GM23248 (cell line): ENCODE results near the gene LGALS12. TPM values are rescaled to one million over a fixed set of nuclear protein-coding genes. Genes with fewer than 3 reads are reported as not detected.

Experiments used
- DNase-seq: peaks from one replicate; pipeline ENCODE4 v3.0.0-alpha.2; 2015
- H2AFZ ChIP-seq: fragments of 200-600 bp; sonication (generic); 2 replicates; pipeline ENCODE4 v1.6.1; 2016; ENCODE audit warnings: antibody characterized with exemption
- H3F3A ChIP-seq: fragments of 200-600 bp; sonication (generic); 2 replicates; pipeline ENCODE4 v1.6.1; 2016; ENCODE audit warnings: mild to moderate bottlenecking, antibody characterized with exemption, mixed run types; ENCODE audit not compliant: insufficient read depth
- H3K27ac ChIP-seq: fragments of 200-600 bp; sonication (generic); 2 replicates; pipeline ENCODE4 v1.5.1; 2016; ENCODE audit warnings: mild to moderate bottlenecking
- H3K27me3 ChIP-seq: fragments of 200-600 bp; sonication (generic); replicated peaks from 2 replicates; pipeline ENCODE4 v1.6.1; 2016; ENCODE audit warnings: mild to moderate bottlenecking; ENCODE audit not compliant: insufficient read depth
- H3K36me3 ChIP-seq: fragments of 200-600 bp; sonication (generic); 2 replicates; pipeline ENCODE4 v1.6.1; 2016; ENCODE audit warnings: low read depth, mild to moderate bottlenecking
- H3K4me1 ChIP-seq: fragments of 200-600 bp; sonication (generic); 2 replicates; pipeline ENCODE4 v1.6.1; 2016; ENCODE audit warnings: mild to moderate bottlenecking; ENCODE audit not compliant: insufficient read depth
- H3K4me2 ChIP-seq: fragments of 200-600 bp; sonication (generic); one replicate; pipeline ENCODE4 v1.6.1; 2016; ENCODE audit warnings: mild to moderate bottlenecking; ENCODE audit not compliant: unreplicated experiment
- H3K4me3 ChIP-seq: fragments of 200-600 bp; sonication (generic); 2 replicates; pipeline ENCODE4 v1.5.1; 2016; ENCODE audit warnings: mild to moderate bottlenecking
- H3K79me2 ChIP-seq: fragments of 200-600 bp; sonication (generic); 2 replicates; pipeline ENCODE4 v1.6.1; 2016; ENCODE audit warnings: mild to moderate bottlenecking; ENCODE audit not compliant: insufficient read depth
- H3K9ac ChIP-seq: fragments of 200-600 bp; sonication (generic); 2 replicates; pipeline ENCODE4 v1.6.1; 2016; ENCODE audit warnings: mild to moderate bottlenecking
- H3K9me2 ChIP-seq: fragments of 200-600 bp; sonication (generic); 2 replicates; pipeline ENCODE4 v1.6.1; 2016; ENCODE audit warnings: mixed run types, mild to moderate bottlenecking, moderate library complexity; ENCODE audit not compliant: insufficient read depth
- H3K9me3 ChIP-seq: fragments of 200-600 bp; sonication (generic); one replicate; pipeline ENCODE4 v1.6.1; 2017; ENCODE audit warnings: low read depth
- H4K20me1 ChIP-seq: fragments of 200-600 bp; sonication (generic); 2 replicates; pipeline ENCODE4 v1.6.0; 2016; ENCODE audit not compliant: insufficient read depth
- EZH2 ChIP-seq: fragments of 200-600 bp; sonication (generic); IDR thresholded peaks from 2 replicates; pipeline ENCODE4 v1.6.1; 2018; ENCODE audit warnings: antibody characterized with exemption, mild to moderate bottlenecking; ENCODE audit not compliant: insufficient read depth, poor library complexity, severe bottlenecking
- EZH2phosphoT487 ChIP-seq: fragments of 200-600 bp; sonication (generic); IDR thresholded peaks from 2 replicates; pipeline ENCODE4 v1.6.1; 2018; ENCODE audit warnings: antibody characterized with exemption, moderate library complexity, mild to moderate bottlenecking, low read depth; ENCODE audit not compliant: insufficient read depth
- WGBS, 2 experiments: methylation state at CpG; one replicate each; pipeline ENCODE4 v1.1.6; 2015 to 2017; ENCODE audit warnings: low lambda C conversion rate in 2 of 2, low coverage in 1 of 2; ENCODE audit errors: missing lambda C conversion rate in 2 of 2; 5-methylcytosine and 5-hydroxymethylcytosine counted together
- in situ Hi-C: fragments of 300-500 bp; cut with MboI; formaldehyde crosslinking; loops from 2 replicates; pipeline ENCODE4 v1.15.0; 2020
- polyA plus RNA-seq: library from polyadenylated mRNA; unstranded; fragments of >200 nt; fragmentation: Nextera tagmentation; extraction: Ambion mirVana; gene quantifications from 2 replicates; pipeline ENCODE4 v1.2.1, GENCODE V29; 2016
- total RNA-seq: library from RNA; depleted of rRNA; stranded (reverse); fragments of >200 nt; shearing (Covaris generic); gene quantifications from 2 replicates; pipeline ENCODE4 v1.2.3, GENCODE V29; 2014

The LGALS12 gene
- total and polyA plus RNA-seq, 2 experiments from 2014 or later: not detected

- Histone ChIP-seq H3K4me2 (no peak overlapping the region), H3K79me2 (no peaks in the 10 kb centered on the region), H2AFZ (no peak overlapping the region), H3K36me3 (no peaks in the 10 kb centered on the region), H3K4me3 (no peak overlapping the region), H3K9ac (no peak overlapping the region), H3K27me3 (peaks cover 3% of the 10 kb centered on the region; the same call in 1 of the 2 replicates), H3F3A (no peaks in the 10 kb centered on the region), H3K4me1 (no peaks in the 10 kb centered on the region), H4K20me1 (no peaks in the 10 kb centered on the region), H3K9me3 (no peaks in the 10 kb centered on the region), H3K27ac (no peak overlapping the region), H3K9me2 (no peaks in the 10 kb centered on the region)
- in situ Hi-C loops: no loop called here
- no peak for DNase-seq
- WGBS, 2 experiments: 41 to 44% methylated on average over 2 of the region's 2 CpGs
- TF ChIP-seq EZH2phosphoT487 (no peak), EZH2 (no peak)
These were observed 3.5 kb upstream of the LGALS12 start for GRCh38 chr11:63502252-63502820.

- Histone ChIP-seq H2AFZ (no peak overlapping the region), H3K9ac (no peak overlapping the region), H4K20me1 (no peaks in the 10 kb centered on the region), H3K79me2 (no peaks in the 10 kb centered on the region), H3F3A (no peaks in the 10 kb centered on the region), H3K9me2 (no peaks in the 10 kb centered on the region), H3K27me3 (no peaks in the 10 kb centered on the region), H3K4me1 (no peaks in the 10 kb centered on the region), H3K9me3 (no peaks in the 10 kb centered on the region), H3K4me3 (no peak overlapping the region), H3K4me2 (no peak overlapping the region), H3K27ac (no peak overlapping the region), H3K36me3 (no peaks in the 10 kb centered on the region)
- in situ Hi-C loops: no loop called here
- TF ChIP-seq EZH2: no peak
- no peak for TF ChIP-seq EZH2phosphoT487
- DNase-seq: no peak
- 48 to 54% methylated on average over 6 of the region's 6 CpGs for WGBS, 2 experiments
These were observed 2.4 kb upstream of the LGALS12 start for GRCh38 chr11:63503492-63503891.

GRCh38 chr11:63504054-63504453 lies 1.8 kb upstream of the LGALS12 start:
- no peak for DNase-seq
- TF ChIP-seq EZH2phosphoT487 (no peak), EZH2 (no peak)
- 50 to 71% methylated on average over 1 of the region's 1 CpG for WGBS, 2 experiments
- H4K20me1 ChIP-seq: no peaks in the 10 kb centered on the region
- no peak overlapping the region for H3K27ac ChIP-seq
- no peaks in the 10 kb centered on the region for H3K9me2 ChIP-seq
- no peaks in the 10 kb centered on the region for H3K27me3 ChIP-seq
- no peaks in the 10 kb centered on the region for H3K36me3 ChIP-seq
- no peak overlapping the region for H3K9ac ChIP-seq
- H3K4me2 ChIP-seq: no peak overlapping the region
- H3K4me1 ChIP-seq: no peaks in the 10 kb centered on the region
- H3K9me3 ChIP-seq: no peaks in the 10 kb centered on the region
- no peak overlapping the region for H2AFZ ChIP-seq
- no peaks in the 10 kb centered on the region for H3F3A ChIP-seq
- in situ Hi-C loops: no loop called here
- H3K79me2 ChIP-seq: no peaks in the 10 kb centered on the region
- no peak overlapping the region for H3K4me3 ChIP-seq

- Histone ChIP-seq H3K4me2 (no peak overlapping the region), H3F3A (no peaks in the 10 kb centered on the region), H3K9ac (no peak overlapping the region), H3K27me3 (no peaks in the 10 kb centered on the region), H3K4me3 (no peak overlapping the region), H3K36me3 (no peaks in the 10 kb centered on the region), H3K4me1 (no peaks in the 10 kb centered on the region), H3K79me2 (no peaks in the 10 kb centered on the region), H4K20me1 (no peaks in the 10 kb centered on the region), H3K9me2 (no peaks in the 10 kb centered on the region), H2AFZ (no peak overlapping the region), H3K27ac (no peak overlapping the region), H3K9me3 (no peaks in the 10 kb centered on the region)
- 32 to 33% methylated on average over 4 of the region's 4 CpGs for WGBS, 2 experiments
- DNase-seq: no peak
- TF ChIP-seq EZH2phosphoT487 (no peak), EZH2 (no peak)
- in situ Hi-C loops: no loop called here
These were observed 824 bp upstream of the LGALS12 start for GRCh38 chr11:63504933-63505586.
